OCI-LY3 (cell line): ENCODE results near the gene HGF.

Source experiments
- CTCF ChIP-seq: fragments of 200-600, 300-600 bp; sonication (generic); IDR thresholded peaks from 2 replicates; pipeline ENCODE4 v1.5.1; 2014; ENCODE audit warnings: antibody characterized with exemption, low read length, low read depth
- EZH2phosphoT487 ChIP-seq: fragments of 200-600 bp; shearing (Covaris generic); IDR thresholded peaks from 2 replicates; pipeline ENCODE4 v1.6.1; 2018; ENCODE audit warnings: antibody characterized with exemption, mixed run types, low read depth

GRCh38 chr7:81769891-81770727 is at the start of gene HGF:
- TF ChIP-seq CTCF (no peak), EZH2phosphoT487 (no peak)
